ENCODE data around the gene KIAA1671. TPM values are rescaled to one million over a fixed set of nuclear protein-coding genes. Genes with fewer than 3 reads are reported as not detected.
"Not testable (repeated sequence)": the region's sequence is repeated elsewhere in the genome, so short reads cannot be mapped to it uniquely, and the experiment has no call there.

Gene KIAA1671
- polyA plus RNA-seq (2013), result 0.30 TPM

GRCh38 chr22:24951942-24952836 is at the start of gene KIAA1671:
Gene KIAA1671 (plus strand): TSS chr22:24952716. CDS start chr22:25028000, 75,284 bp downstream.
- under 1% methylated on average over 54 of the region's 71 CpGs for WGBS (ENCODE audit: insufficient coverage)
- H3K27me3 ChIP-seq (replicated peaks in 2 of 5; ENCODE audit: control insufficient read depth in 4 of 5, insufficient read depth in 5 of 5, low read length in 4 of 5), result peaks cover 4 to 40% (median 21%) of the 10 kb centered on the region in 5 experiments
- CTCF ChIA-PET, result interaction anchor here (0.7 to 7.1 kb wide), 2 partner anchors 98 to 153 kb away, joined by 3 to 50 read pairs; no protein-coding TSS in a partner anchor
- H3K36me3 ChIP-seq (ENCODE audit: control insufficient read depth in 4 of 4, insufficient read depth in 4 of 4, low read length in 3 of 4), result no peaks in the 10 kb centered on the region
- H3K4me1 ChIP-seq (ENCODE audit: control extremely low read depth in 1 of 4, control insufficient read depth in 4 of 4, insufficient read depth in 4 of 4, low read length in 3 of 4), result peaks cover 0 to 17% (median 14%) of the 10 kb centered on the region in 4 experiments
- no peak within 1 kb of the TSS for H3K27ac ChIP-seq (ENCODE audit: insufficient read depth in 1 of 2, low read depth in 1 of 2, low read length in 2 of 2, poor library complexity in 1 of 2, severe bottlenecking in 2 of 2)
- peak; percentile 67 to 83 (median 80) for DNase-seq
- H3K9me3 ChIP-seq (ENCODE audit: control extremely low read depth in 1 of 5, control insufficient read depth in 4 of 5, insufficient read depth in 2 of 5, low read depth in 1 of 5, low read length in 4 of 5), result no peaks in the 10 kb centered on the region
- peak within 1 kb of the TSS; percentile 54 to 84 (median 69) for H3K4me3 ChIP-seq (ENCODE audit: control insufficient read depth in 1 of 7, extremely low read depth in 1 of 7, insufficient read depth in 4 of 7, low read depth in 2 of 7, low read length in 6 of 7)
- POLR2A ChIA-PET, result no interaction called here

GRCh38 chr22:24905909-24906308 is 46.6 kb upstream of the KIAA1671 start:
- DNase-seq, result peak in 1 of 3 donors; percentile 17
- no peaks in the 10 kb centered on the region for H3K4me1 ChIP-seq (ENCODE audit: control extremely low read depth in 1 of 4, control insufficient read depth in 4 of 4, insufficient read depth in 4 of 4, low read length in 3 of 4)
- peaks cover 0 to 7% (median 0%) of the 10 kb centered on the region in 4 experiments for H3K36me3 ChIP-seq (ENCODE audit: control insufficient read depth in 4 of 4, insufficient read depth in 4 of 4, low read length in 3 of 4)
- H3K9me3 ChIP-seq (ENCODE audit: control extremely low read depth in 1 of 5, control insufficient read depth in 4 of 5, insufficient read depth in 2 of 5, low read depth in 1 of 5, low read length in 4 of 5), result peaks cover 0 to 17% (median 7%) of the 10 kb centered on the region in 5 experiments
- H3K4me3 ChIP-seq (ENCODE audit: control insufficient read depth in 1 of 7, extremely low read depth in 1 of 7, insufficient read depth in 4 of 7, low read depth in 2 of 7, low read length in 6 of 7), result no peak overlapping the region
- no CpG with 5 or more reads among the region's 1 CpG for WGBS (ENCODE audit: insufficient coverage)
- no peak overlapping the region for H3K27ac ChIP-seq (ENCODE audit: insufficient read depth in 1 of 2, low read depth in 1 of 2, low read length in 2 of 2, poor library complexity in 1 of 2, severe bottlenecking in 2 of 2)
- CTCF ChIA-PET, result no interaction called here
- POLR2A ChIA-PET, result no interaction called here
- no peaks in the 10 kb centered on the region for H3K27me3 ChIP-seq (replicated peaks in 2 of 5; ENCODE audit: control insufficient read depth in 4 of 5, insufficient read depth in 5 of 5, low read length in 4 of 5)

- H3K4me3 ChIP-seq (ENCODE audit: control insufficient read depth in 1 of 7, extremely low read depth in 1 of 7, insufficient read depth in 4 of 7, low read depth in 2 of 7, low read length in 6 of 7); H3K27ac ChIP-seq (ENCODE audit: insufficient read depth in 1 of 2, low read depth in 1 of 2, low read length in 2 of 2, poor library complexity in 1 of 2, severe bottlenecking in 2 of 2); H3K36me3 ChIP-seq (ENCODE audit: control insufficient read depth in 4 of 4, insufficient read depth in 4 of 4, low read length in 3 of 4); DNase-seq; POLR2A ChIA-PET; CTCF ChIA-PET; H3K4me1 ChIP-seq (ENCODE audit: control extremely low read depth in 1 of 4, control insufficient read depth in 4 of 4, insufficient read depth in 4 of 4, low read length in 3 of 4); H3K27me3 ChIP-seq (replicated peaks in 2 of 5; ENCODE audit: control insufficient read depth in 4 of 5, insufficient read depth in 5 of 5, low read length in 4 of 5): not testable (repeated sequence)
- no CpG with 5 or more reads among the region's 3 CpGs for WGBS (ENCODE audit: insufficient coverage)
- H3K9me3 ChIP-seq (ENCODE audit: control extremely low read depth in 1 of 5, control insufficient read depth in 4 of 5, insufficient read depth in 2 of 5, low read depth in 1 of 5, low read length in 4 of 5), result peaks cover 0 to 17% (median 7%) of the 10 kb centered on the region in 5 experiments
Measured at GRCh38 chr22:24907101-24907500, 45.4 kb upstream of the KIAA1671 start.

GRCh38 chr22:24920029-24920428 is 32.5 kb upstream of the KIAA1671 start:
- Histone ChIP-seq H3K4me1 (ENCODE audit: control extremely low read depth in 1 of 4, control insufficient read depth in 4 of 4, insufficient read depth in 4 of 4, low read length in 3 of 4) (no peaks in the 10 kb centered on the region), H3K27me3 (replicated peaks in 2 of 5; ENCODE audit: control insufficient read depth in 4 of 5, insufficient read depth in 5 of 5, low read length in 4 of 5) (no peaks in the 10 kb centered on the region), H3K4me3 (ENCODE audit: control insufficient read depth in 1 of 7, extremely low read depth in 1 of 7, insufficient read depth in 4 of 7, low read depth in 2 of 7, low read length in 6 of 7) (no peak overlapping the region), H3K27ac (ENCODE audit: insufficient read depth in 1 of 2, low read depth in 1 of 2, low read length in 2 of 2, poor library complexity in 1 of 2, severe bottlenecking in 2 of 2) (no peak overlapping the region), H3K36me3 (ENCODE audit: control insufficient read depth in 4 of 4, insufficient read depth in 4 of 4, low read length in 3 of 4) (no peaks in the 10 kb centered on the region), H3K9me3 (ENCODE audit: control extremely low read depth in 1 of 5, control insufficient read depth in 4 of 5, insufficient read depth in 2 of 5, low read depth in 1 of 5, low read length in 4 of 5) (no peaks in the 10 kb centered on the region)
- CTCF ChIA-PET, result no interaction called here
- 89% methylated on average over 3 of the region's 4 CpGs for WGBS (ENCODE audit: insufficient coverage)
- POLR2A ChIA-PET, result no interaction called here
- DNase-seq, result no peak

- ChIA-PET CTCF (interaction anchor here (0.8 to 1.3 kb wide), 2 partner anchors 51 to 123 kb away, joined by 3 read pairs; no protein-coding TSS in a partner anchor), POLR2A (no interaction called here)
- Histone ChIP-seq H3K27ac (ENCODE audit: insufficient read depth in 1 of 2, low read depth in 1 of 2, low read length in 2 of 2, poor library complexity in 1 of 2, severe bottlenecking in 2 of 2) (no peak overlapping the region), H3K9me3 (ENCODE audit: control extremely low read depth in 1 of 5, control insufficient read depth in 4 of 5, insufficient read depth in 2 of 5, low read depth in 1 of 5, low read length in 4 of 5) (peaks cover 0 to 3% (median 0%) of the 10 kb centered on the region in 5 experiments), H3K27me3 (replicated peaks in 2 of 5; ENCODE audit: control insufficient read depth in 4 of 5, insufficient read depth in 5 of 5, low read length in 4 of 5) (peaks cover 3 to 12% (median 3%) of the 10 kb centered on the region in 5 experiments), H3K4me1 (ENCODE audit: control extremely low read depth in 1 of 4, control insufficient read depth in 4 of 4, insufficient read depth in 4 of 4, low read length in 3 of 4) (no peaks in the 10 kb centered on the region), H3K36me3 (ENCODE audit: control insufficient read depth in 4 of 4, insufficient read depth in 4 of 4, low read length in 3 of 4) (no peaks in the 10 kb centered on the region), H3K4me3 (ENCODE audit: control insufficient read depth in 1 of 7, extremely low read depth in 1 of 7, insufficient read depth in 4 of 7, low read depth in 2 of 7, low read length in 6 of 7) (no peak overlapping the region)
- 73% methylated on average over 8 of the region's 17 CpGs for WGBS (ENCODE audit: insufficient coverage)
- no peak for DNase-seq
Measured at GRCh38 chr22:24925586-24926427, 26.7 kb upstream of the KIAA1671 start.

GRCh38 chr22:24926428-24926725 is 26.1 kb upstream of the KIAA1671 start:
- POLR2A ChIA-PET, result no interaction called here
- H3K36me3 ChIP-seq (ENCODE audit: control insufficient read depth in 4 of 4, insufficient read depth in 4 of 4, low read length in 3 of 4), result no peaks in the 10 kb centered on the region
- H3K4me3 ChIP-seq (ENCODE audit: control insufficient read depth in 1 of 7, extremely low read depth in 1 of 7, insufficient read depth in 4 of 7, low read depth in 2 of 7, low read length in 6 of 7), result no peak overlapping the region
- H3K27ac ChIP-seq (ENCODE audit: insufficient read depth in 1 of 2, low read depth in 1 of 2, low read length in 2 of 2, poor library complexity in 1 of 2, severe bottlenecking in 2 of 2), result no peak overlapping the region
- peaks cover 0 to 3% (median 0%) of the 10 kb centered on the region in 5 experiments for H3K9me3 ChIP-seq (ENCODE audit: control extremely low read depth in 1 of 5, control insufficient read depth in 4 of 5, insufficient read depth in 2 of 5, low read depth in 1 of 5, low read length in 4 of 5)
- DNase-seq, result no peak
- CTCF ChIA-PET, result interaction anchor here (0.8 to 1.3 kb wide), 2 partner anchors 51 to 123 kb away, joined by 3 read pairs; no protein-coding TSS in a partner anchor
- no peaks in the 10 kb centered on the region for H3K4me1 ChIP-seq (ENCODE audit: control extremely low read depth in 1 of 4, control insufficient read depth in 4 of 4, insufficient read depth in 4 of 4, low read length in 3 of 4)
- peaks cover 3 to 17% (median 5%) of the 10 kb centered on the region in 5 experiments for H3K27me3 ChIP-seq (replicated peaks in 2 of 5; ENCODE audit: control insufficient read depth in 4 of 5, insufficient read depth in 5 of 5, low read length in 4 of 5)
- 73% methylated on average over 3 of the region's 3 CpGs for WGBS (ENCODE audit: insufficient coverage)

All from common myeloid progenitor, CD34-positive (primary cell).